HEK293 (cell line): ENCODE results near the gene PLGRKT.

Source experiments
- CTCF ChIA-PET: fragments of 350-600 bp; formaldehyde crosslinking; extraction: SDS; loops from one replicate; lab custom pipeline; 2021; ENCODE audit warnings: antibody characterized with exemption; lab: Yijun Ruan, JAX
- POLR2A ChIA-PET: fragments of 300-600 bp; formaldehyde crosslinking; extraction: SDS; loops from one replicate; lab custom pipeline; 2020; ENCODE audit warnings: antibody characterized with exemption, inconsistent platforms; lab: Yijun Ruan, JAX
- H3K27ac ChIP-seq: fragments of 200-500 bp; sonication (Bioruptor generic); 2 replicates; pipeline ENCODE4 v1.5.1; 2014; ENCODE audit warnings: low read depth, low read length, control low read depth, inconsistent platforms; ENCODE audit errors: extremely low read depth
- H3K36me3 ChIP-seq, 2 experiments: fragments of 200-500 bp in 1 of 2; sonication (Bioruptor generic) in 1 of 2; 1 replicate in 1 of 2; 2 replicates in 1 of 2; pipeline ENCODE4 v1.5.1; 2014 to 2017; ENCODE audit warnings: inconsistent platforms in 2 of 2, low read length in 2 of 2; ENCODE audit not compliant: control insufficient read depth in 2 of 2, insufficient read depth in 1 of 2
- H3K4me1 ChIP-seq: fragments of 200-500 bp; sonication (Bioruptor generic); 2 replicates; pipeline ENCODE4 v1.5.1; 2014; ENCODE audit warnings: mild to moderate bottlenecking, low read length, inconsistent platforms; ENCODE audit not compliant: control insufficient read depth, insufficient read depth
- H3K4me3 ChIP-seq: 2 replicates; pipeline ENCODE4 v1.5.1; 2011; ENCODE audit warnings: low read depth, mild to moderate bottlenecking, control low read depth, low read length, moderate library complexity
- H3K9me3 ChIP-seq: fragments of 200-500 bp; sonication (Bioruptor generic); 2 replicates; pipeline ENCODE4 v1.5.1; 2014; ENCODE audit warnings: low read depth, low read length, inconsistent platforms; ENCODE audit not compliant: control insufficient read depth, insufficient read depth
- BCL6B ChIP-seq: fragments of 450-650 bp; formaldehyde crosslinking; IDR thresholded peaks from 2 replicates; pipeline ENCODE4 v1.5.1; 2017; ENCODE audit warnings: missing biosample characterization, missing genetic modification characterization
- GFI1B ChIP-seq: fragments of 450-650 bp; formaldehyde crosslinking; IDR thresholded peaks from 2 replicates; pipeline ENCODE4 v1.5.1; 2016; ENCODE audit warnings: missing biosample characterization, missing genetic modification characterization
- INSM2 ChIP-seq: fragments of 450-650 bp; formaldehyde crosslinking; IDR thresholded peaks from 2 replicates; pipeline ENCODE4 v1.5.1; 2016; ENCODE audit warnings: missing biosample characterization, missing genetic modification characterization
- MZF1 ChIP-seq: fragments of 450-650 bp; formaldehyde crosslinking; IDR thresholded peaks from 2 replicates; pipeline ENCODE4 v1.5.1; 2017; ENCODE audit warnings: missing biosample characterization, missing genetic modification characterization, borderline replicate concordance
- PATZ1 ChIP-seq: fragments of 450-650 bp; formaldehyde crosslinking; IDR thresholded peaks from 2 replicates; pipeline ENCODE4 v1.5.1; 2016; ENCODE audit warnings: missing biosample characterization, missing genetic modification characterization
- REST ChIP-seq: fragments of 450-650 bp; formaldehyde crosslinking; IDR thresholded peaks from 2 replicates; pipeline ENCODE4 v1.5.1; 2016; ENCODE audit warnings: missing biosample characterization, missing genetic modification characterization
- YY1 ChIP-seq: fragments of 450-650 bp; formaldehyde crosslinking; IDR thresholded peaks from 2 replicates; pipeline ENCODE4 v1.5.1; 2018; ENCODE audit warnings: missing biosample characterization, missing genetic modification characterization
- ZBTB20 ChIP-seq: fragments of 450-650 bp; formaldehyde crosslinking; IDR thresholded peaks from 2 replicates; pipeline ENCODE4 v1.5.1; 2016; ENCODE audit warnings: missing biosample characterization, missing genetic modification characterization
- ZFHX2 ChIP-seq: fragments of 450-650 bp; formaldehyde crosslinking; conservative IDR thresholded peaks from 2 replicates; pipeline ENCODE4 v1.5.1; 2016; ENCODE audit warnings: missing biosample characterization, missing genetic modification characterization
- ZNF112 ChIP-seq: fragments of 450-650 bp; formaldehyde crosslinking; IDR thresholded peaks from 2 replicates; pipeline ENCODE4 v1.5.0; 2017; ENCODE audit warnings: missing biosample characterization, missing genetic modification characterization
- ZNF184 ChIP-seq: fragments of 450-650 bp; IDR thresholded peaks from 2 replicates; pipeline ENCODE4 v1.5.1; 2018; ENCODE audit warnings: missing biosample characterization, mild to moderate bottlenecking, missing genetic modification characterization
- ZNF239 ChIP-seq: fragments of 450-650 bp; formaldehyde crosslinking; IDR thresholded peaks from 2 replicates; pipeline ENCODE4 v1.5.1; 2016; ENCODE audit warnings: missing biosample characterization, missing genetic modification characterization
- ZNF404 ChIP-seq: fragments of 450-650 bp; formaldehyde crosslinking; IDR thresholded peaks from 2 replicates; pipeline ENCODE4 v1.5.1; 2017; ENCODE audit warnings: missing biosample characterization, missing genetic modification characterization
- ZNF426 ChIP-seq: fragments of 450-650 bp; formaldehyde crosslinking; IDR thresholded peaks from 2 replicates; pipeline ENCODE4 v1.5.1; 2017; ENCODE audit warnings: missing biosample characterization, missing genetic modification characterization, mild to moderate bottlenecking, inconsistent platforms, moderate library complexity
- ZNF48 ChIP-seq: fragments of 450-650 bp; formaldehyde crosslinking; IDR thresholded peaks from 2 replicates; pipeline ENCODE4 v1.5.1; 2016; ENCODE audit warnings: missing biosample characterization, missing genetic modification characterization
- ZNF548 ChIP-seq: fragments of 450-650 bp; formaldehyde crosslinking; IDR thresholded peaks from 2 replicates; pipeline ENCODE4 v1.5.1; 2016; ENCODE audit warnings: missing biosample characterization, missing genetic modification characterization
- ZNF555 ChIP-seq: fragments of 450-650 bp; formaldehyde crosslinking; conservative IDR thresholded peaks from 2 replicates; pipeline ENCODE4 v1.5.1; 2017; ENCODE audit warnings: missing biosample characterization, mild to moderate bottlenecking, missing genetic modification characterization, inconsistent platforms
- ZNF777 ChIP-seq: fragments of 450-650 bp; formaldehyde crosslinking; IDR thresholded peaks from 2 replicates; pipeline ENCODE4 v1.5.1; 2017; ENCODE audit warnings: missing biosample characterization, missing genetic modification characterization, borderline replicate concordance

PLGRKT gene

GRCh38 chr9:5445886-5446285 is 8.2 kb upstream of the PLGRKT start:
- H3K4me1 ChIP-seq, result no peaks in the 10 kb centered on the region

More at GRCh38 chr9:5445886-5446285, 8.2 kb upstream of the PLGRKT start:
- Histone ChIP-seq H3K36me3 (no peaks in the 10 kb centered on the region), H3K9me3 (no peaks in the 10 kb centered on the region), H3K4me3 (no peak overlapping the region), H3K27ac (no peak overlapping the region)
- ChIA-PET CTCF (no interaction called here), POLR2A (no interaction called here)
- TF ChIP-seq ZNF239, result no peak
- no peak for TF ChIP-seq GFI1B (tag by site-specific recombination)
- TF ChIP-seq ZNF404 (tag by site-specific recombination), result no peak
- TF ChIP-seq MZF1 (tag by site-specific recombination), result no peak
- no peak for TF ChIP-seq ZFHX2 (tag by site-specific recombination)
- TF ChIP-seq INSM2 (tag by site-specific recombination), result no peak
- TF ChIP-seq ZNF112 (tag by site-specific recombination), result no peak
- no peak for TF ChIP-seq ZNF426 (tag by site-specific recombination)
- TF ChIP-seq PATZ1, result no peak
- TF ChIP-seq ZNF548, result no peak
- TF ChIP-seq ZNF184 (tag by site-specific recombination), result no peak
- no peak for TF ChIP-seq ZBTB20 (tag by site-specific recombination)
- TF ChIP-seq REST (tag by site-specific recombination), result no peak
- no peak for TF ChIP-seq ZNF555
- no peak for TF ChIP-seq YY1 (tag by site-specific recombination)
- no peak for TF ChIP-seq ZNF48 (tag by site-specific recombination)
- TF ChIP-seq BCL6B (tag by site-specific recombination), result no peak
- no peak for TF ChIP-seq ZNF777 (tag by site-specific recombination)
